Globus pallidus (tissue), 1 donor: ENCODE data around the gene ST6GAL1.

ENCODE experiments used
- DNase-seq: peaks from one replicate; pipeline ENCODE4 v3.0.0-alpha.2; 2015; ENCODE audit warnings: low spot score

Gene ST6GAL1

GRCh38 chr3:187079090-187080022 is 149.0 kb downstream of the ST6GAL1 start:
- DNase-seq, result no peak

GRCh38 chr3:187080799-187081450 is 150.6 kb downstream of the ST6GAL1 start:
- DNase-seq, result no peak

- DNase-seq, result peak; percentile 10
Measured at GRCh38 chr3:187082758-187083375, 152.5 kb downstream of the ST6GAL1 start.

GRCh38 chr3:187084126-187084525 is 153.8 kb downstream of the ST6GAL1 start:
- no peak for DNase-seq

DNA sequence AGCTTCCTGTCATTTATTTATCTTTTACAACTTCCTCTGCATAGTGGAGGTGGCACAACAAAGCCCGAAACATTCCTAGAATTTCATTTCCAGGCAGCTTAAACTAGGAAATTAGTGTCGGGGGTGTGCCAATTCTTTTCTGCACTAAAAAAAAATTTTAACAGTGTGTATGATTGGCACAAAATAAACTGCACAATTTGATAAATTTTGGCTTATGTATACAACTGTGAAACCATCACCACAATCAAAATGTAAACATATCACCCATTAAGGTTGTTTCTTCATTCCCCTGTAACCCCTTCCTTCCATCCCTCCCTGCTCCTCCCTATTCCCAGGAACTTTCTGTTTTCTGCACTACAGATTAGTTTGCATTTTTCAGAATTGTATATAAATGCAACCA is 154.3 kb downstream of the ST6GAL1 start:
- no peak for DNase-seq

- DNase-seq, result no peak
Measured at GRCh38 chr3:187085021-187085666, 154.8 kb downstream of the ST6GAL1 start.

GRCh38 chr3:187085933-187086332 is 155.6 kb downstream of the ST6GAL1 start:
- no peak for DNase-seq

- DNase-seq, result no peak
Measured at GRCh38 chr3:187086831-187087230, 156.5 kb downstream of the ST6GAL1 start.

GRCh38 chr3:187088701-187089100 is 158.4 kb downstream of the ST6GAL1 start:
- DNase-seq, result no peak

DNA sequence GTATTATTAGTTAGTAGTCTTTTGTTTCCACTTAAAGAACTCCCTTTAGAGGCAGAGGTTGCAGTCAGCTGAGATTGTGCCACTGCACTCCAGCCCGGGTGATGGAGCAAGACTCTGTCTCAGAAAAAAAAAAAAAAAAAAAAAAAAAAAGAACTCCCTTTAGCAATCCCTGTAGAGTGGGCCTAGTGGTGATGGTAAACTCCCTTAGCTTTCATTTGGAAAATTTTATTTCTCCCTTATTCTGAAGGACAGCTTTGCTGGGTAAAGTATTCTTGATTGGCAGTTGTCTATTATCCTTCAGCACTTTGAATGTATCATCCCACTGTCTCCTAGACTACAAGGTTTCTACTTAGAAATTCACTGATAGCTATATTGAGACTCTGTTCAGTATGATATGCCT is 163.0 kb downstream of the ST6GAL1 start:
- no peak for DNase-seq

- DNase-seq, result no peak
Measured at GRCh38 chr3:187098923-187099512, 168.7 kb downstream of the ST6GAL1 start.

GRCh38 chr3:187101184-187102072 is 171.1 kb downstream of the ST6GAL1 start:
- peak; percentile 33 for DNase-seq

DNA sequence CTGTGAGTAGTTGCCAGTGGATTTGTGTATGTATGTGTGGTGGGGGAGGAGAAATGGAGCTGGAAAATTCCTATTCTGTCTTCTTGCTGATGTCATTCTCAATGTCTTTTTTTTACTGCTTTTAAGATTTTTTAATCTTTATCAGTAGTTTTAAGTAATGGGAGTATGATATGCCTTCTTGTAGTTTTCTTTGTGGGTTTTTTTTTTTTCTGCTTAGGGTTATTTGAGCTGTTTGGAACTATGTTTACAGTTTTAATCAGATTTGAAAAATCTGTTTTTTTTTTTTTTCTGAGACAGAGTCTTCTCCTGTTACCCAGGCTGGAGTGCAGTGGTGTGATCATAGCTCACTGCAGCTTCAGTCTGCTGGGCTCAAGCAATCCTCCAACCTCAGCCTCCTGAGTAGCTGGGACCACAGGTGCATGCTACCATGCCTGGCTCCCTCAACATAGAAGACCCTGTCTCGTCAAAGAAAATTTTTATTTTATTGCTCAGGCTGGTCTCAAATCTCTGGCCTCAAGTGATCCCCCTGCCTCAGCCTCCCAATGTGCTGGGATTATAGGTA is 171.8 kb downstream of the ST6GAL1 start:
- DNase-seq, result no peak

DNA sequence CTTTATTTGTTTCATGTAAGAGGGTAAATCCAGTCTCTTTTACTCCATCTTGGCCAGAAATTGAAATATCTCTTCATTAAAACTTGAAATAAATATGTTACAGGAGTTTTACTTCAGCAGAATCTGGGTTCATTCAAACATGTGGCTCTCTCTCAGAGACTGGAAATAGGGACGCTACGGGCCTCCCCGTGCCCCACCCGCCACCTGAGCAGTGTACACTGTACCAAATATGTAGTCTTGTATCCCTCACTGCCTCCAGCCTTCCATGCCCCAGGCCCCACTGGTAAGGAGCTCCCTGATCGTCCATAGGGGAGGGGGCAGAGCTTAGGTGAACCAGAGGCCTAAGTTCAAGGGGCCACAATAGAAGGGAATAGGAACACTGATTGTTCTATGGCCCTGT is 172.9 kb downstream of the ST6GAL1 start:
- no peak for DNase-seq

DNA sequence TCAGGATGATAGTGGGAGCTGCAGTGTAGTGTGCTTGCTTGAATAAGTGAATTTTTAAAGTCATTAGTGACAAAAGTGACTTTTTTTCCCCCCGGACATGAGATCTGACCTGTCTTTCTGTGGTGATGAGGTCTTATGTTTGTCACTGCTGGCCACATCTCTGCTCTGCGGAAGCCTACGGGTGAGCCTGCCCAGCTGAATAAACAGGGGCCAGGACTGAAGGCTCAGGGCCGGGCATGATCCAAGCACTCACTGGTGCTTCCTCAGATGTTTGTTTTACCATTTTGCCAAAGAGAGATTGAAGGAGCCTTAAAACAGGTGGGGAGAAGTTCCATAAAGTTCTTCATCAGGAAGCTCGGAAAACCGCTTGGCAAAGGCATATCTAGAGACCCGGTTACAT is 174.0 kb downstream of the ST6GAL1 start:
- no peak for DNase-seq

GRCh38 chr3:187104933-187105332 is 174.6 kb downstream of the ST6GAL1 start:
- no peak for DNase-seq

DNA sequence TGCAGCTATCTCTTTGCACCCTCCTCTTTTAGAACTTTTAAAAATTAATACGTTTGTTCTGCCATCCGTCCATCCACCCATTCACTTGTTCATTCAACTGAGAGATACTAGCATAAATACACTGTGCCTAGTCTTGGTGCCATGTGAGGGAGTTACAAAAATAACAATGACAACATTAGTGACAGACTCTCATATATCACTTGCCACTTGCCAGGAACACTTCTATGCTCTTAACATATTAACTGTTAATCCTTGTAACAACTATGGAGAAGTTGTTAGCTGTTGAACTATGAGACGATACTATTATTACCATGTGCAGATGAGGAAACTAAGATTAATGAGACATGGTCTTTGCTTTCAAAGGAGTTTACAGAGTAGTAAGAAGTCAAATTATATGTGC is 175.4 kb downstream of the ST6GAL1 start:
- no peak for DNase-seq

DNA sequence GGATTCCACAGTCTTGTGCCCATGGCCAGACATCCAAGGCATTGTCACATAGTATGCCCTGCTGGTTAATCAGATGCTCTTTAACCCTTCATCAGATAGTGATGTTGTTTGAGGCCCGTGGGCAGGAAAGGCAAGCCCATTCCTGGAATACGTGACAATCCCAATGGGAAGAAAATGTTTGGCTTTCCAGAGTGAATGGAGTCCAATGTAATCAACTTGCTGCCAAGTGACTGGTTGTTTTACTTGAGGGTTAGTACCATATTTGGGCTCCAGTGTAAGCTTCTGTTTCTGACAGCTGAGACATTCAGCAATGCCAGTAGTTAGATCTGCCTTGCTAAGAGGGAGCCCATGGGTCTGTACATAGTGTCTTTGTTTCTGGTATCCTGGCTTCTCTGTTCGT is 177.7 kb downstream of the ST6GAL1 start:
- no peak for DNase-seq

DNA sequence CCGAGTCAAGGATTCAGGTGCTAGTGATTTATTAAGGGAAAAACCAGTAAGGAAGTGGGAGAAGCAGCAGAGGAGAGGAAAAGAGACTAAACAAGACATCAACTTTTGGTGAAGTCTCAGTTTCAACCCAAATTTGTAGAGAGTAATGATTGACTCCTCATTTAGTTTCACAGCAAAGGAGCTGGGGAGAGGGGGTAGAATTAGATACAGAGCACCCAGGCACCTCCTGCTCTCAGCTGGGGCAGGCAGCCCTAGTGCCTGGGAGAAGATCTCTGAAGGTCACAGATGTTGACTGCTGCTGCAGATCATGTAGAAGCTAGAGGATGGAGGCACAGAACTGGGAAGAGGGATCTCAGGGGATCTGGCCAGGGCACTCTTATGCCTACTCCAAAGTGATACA is 179.8 kb downstream of the ST6GAL1 start:
- no peak for DNase-seq

- no peak for DNase-seq
Measured at GRCh38 chr3:187112934-187113793, 182.8 kb downstream of the ST6GAL1 start.
